NCI-H146 treated with DMSO at 0.1 percent for 48 hours (cell line): ENCODE data around the gene AFP.

Source experiments
- DNase-seq: peaks from one replicate; lab custom pipeline; 2025; ENCODE audit not compliant: unreplicated experiment; lab: John Stamatoyannopoulos, UW

AFP gene

DNA sequence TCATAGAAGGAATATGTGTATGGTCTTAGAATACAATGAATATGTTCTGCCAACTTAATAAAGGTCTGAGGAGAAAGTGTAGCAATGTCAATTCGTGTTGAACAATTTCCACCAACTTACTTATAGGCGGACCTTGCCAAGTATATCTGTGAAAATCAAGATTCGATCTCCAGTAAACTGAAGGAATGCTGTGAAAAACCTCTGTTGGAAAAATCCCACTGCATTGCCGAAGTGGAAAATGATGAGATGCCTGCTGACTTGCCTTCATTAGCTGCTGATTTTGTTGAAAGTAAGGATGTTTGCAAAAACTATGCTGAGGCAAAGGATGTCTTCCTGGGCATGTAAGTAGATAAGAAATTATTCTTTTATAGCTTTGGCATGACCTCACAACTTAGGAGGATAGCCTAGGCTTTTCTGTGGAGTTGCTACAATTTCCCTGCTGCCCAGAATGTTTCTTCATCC is 22.7 kb upstream of the AFP start:
- no peak for DNase-seq

DNA sequence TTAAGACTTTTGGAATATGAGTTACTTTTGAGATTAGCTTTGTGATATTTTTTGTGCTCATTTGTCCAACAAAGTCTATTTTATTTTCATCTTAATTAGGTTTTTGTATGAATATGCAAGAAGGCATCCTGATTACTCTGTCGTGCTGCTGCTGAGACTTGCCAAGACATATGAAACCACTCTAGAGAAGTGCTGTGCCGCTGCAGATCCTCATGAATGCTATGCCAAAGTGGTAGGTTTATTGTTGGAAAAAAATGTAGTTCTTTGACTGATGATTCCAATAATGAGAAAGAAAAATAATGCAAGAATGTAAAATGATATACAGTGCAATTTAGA is 21.1 kb upstream of the AFP start:
- DNase-seq, result no peak

DNA sequence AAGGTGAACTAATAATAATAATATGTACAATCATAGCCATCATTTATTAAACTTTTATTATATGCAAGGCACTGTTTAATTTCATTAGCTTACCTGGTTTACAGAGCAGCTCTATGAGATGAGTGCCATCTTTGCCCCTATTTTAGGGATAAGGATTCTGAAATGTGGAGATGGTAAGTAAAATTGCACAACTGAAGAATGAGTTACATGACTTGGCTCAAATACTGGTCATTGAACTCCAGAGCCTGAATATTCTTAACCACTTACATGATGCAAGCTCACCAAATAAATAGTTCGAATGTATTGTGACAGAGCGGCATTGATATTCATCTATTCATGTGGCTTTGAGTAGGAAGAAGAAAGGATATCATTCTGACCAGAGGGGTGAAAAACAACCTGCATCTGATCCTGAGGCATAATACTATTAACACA is 20.2 kb upstream of the AFP start:
- DNase-seq, result no peak

DNA sequence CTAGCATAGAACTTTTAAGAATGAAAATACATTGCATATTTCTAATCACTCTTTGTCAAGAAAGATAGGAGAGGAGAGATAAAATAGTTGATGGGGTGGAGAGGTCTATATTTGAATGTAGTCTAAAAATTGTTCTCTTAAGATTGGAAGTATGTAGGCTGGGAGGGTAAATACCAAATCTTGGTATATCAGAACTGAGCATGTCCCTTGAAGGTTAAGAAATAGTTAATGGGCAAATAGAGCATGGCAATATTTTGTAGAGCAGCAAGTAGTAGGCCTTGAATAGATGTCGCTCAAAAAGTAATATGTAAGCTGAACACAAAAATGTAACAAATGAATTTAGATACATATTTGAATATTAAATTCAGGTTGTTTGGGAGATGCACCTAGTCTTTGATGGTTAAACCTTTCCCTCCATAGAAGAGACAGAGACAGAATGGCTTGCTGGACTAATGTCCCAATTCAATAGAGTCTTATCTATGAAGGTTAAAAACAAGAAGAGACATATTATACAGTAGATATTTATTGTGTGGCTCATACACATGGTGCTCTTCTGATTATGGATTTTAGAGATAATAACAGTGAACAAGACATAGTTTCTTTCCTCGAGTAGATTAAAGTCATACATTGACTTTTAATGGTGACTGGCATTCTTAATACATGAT is 19.5 kb upstream of the AFP start:
- DNase-seq, result no peak

DNA sequence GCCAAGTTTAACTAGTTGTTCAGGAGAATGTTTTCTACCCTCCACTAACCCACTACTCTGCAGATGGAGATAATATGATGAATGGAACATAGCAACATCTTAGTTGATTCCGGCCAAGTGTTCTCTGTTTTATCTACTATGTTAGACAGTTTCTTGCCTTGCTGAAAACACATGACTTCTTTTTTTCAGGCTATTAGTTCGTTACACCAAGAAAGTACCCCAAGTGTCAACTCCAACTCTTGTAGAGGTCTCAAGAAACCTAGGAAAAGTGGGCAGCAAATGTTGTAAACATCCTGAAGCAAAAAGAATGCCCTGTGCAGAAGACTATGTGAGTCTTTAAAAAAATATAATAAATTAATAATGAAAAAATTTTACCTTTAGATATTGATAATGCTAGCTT is 18.7 kb upstream of the AFP start:
- DNase-seq, result no peak

DNA sequence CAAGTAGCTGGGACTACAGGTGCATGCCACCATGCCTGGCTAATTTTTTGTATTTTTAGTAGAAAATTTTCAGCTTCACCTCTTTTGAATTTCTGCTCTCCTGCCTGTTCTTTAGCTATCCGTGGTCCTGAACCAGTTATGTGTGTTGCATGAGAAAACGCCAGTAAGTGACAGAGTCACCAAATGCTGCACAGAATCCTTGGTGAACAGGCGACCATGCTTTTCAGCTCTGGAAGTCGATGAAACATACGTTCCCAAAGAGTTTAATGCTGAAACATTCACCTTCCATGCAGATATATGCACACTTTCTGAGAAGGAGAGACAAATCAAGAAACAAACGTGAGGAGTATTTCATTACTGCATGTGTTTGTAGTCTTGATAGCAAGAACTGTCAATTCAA is 18.0 kb upstream of the AFP start:
- no peak for DNase-seq

DNA sequence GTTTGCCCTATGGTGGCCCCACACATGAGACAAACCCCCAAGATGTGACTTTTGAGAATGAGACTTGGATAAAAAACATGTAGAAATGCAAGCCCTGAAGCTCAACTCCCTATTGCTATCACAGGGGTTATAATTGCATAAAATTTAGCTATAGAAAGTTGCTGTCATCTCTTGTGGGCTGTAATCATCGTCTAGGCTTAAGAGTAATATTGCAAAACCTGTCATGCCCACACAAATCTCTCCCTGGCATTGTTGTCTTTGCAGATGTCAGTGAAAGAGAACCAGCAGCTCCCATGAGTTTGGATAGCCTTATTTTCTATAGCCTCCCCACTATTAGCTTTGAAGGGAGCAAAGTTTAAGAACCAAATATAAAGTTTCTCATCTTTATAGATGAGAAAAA is 17.3 kb upstream of the AFP start:
- DNase-seq, result no peak

DNA sequence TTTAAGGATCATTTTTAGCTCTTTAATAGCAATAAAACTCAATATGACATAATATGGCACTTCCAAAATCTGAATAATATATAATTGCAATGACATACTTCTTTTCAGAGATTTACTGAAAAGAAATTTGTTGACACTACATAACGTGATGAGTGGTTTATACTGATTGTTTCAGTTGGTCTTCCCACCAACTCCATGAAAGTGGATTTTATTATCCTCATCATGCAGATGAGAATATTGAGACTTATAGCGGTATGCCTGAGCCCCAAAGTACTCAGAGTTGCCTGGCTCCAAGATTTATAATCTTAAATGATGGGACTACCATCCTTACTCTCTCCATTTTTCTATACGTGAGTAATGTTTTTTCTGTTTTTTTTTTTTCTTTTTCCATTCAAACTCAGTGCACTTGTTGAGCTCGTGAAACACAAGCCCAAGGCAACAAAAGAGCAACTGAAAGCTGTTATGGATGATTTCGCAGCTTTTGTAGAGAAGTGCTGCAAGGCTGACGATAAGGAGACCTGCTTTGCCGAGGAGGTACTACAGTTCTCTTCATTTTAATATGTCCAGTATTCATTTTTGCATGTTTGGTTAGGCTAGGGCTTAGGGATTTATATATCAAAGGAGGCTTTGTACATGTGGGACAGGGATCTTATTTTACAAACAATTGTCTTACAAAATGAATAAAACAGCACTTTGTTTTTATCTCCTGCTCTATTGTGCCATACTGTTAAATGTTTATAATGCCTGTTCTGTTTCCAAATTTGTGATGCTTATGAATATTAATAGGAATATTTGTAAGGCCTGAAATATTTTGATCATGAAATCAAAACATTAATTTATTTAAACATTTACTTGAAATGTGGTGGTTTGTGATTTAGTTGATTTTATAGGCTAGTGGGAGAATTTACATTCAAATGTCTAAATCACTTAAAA is 16.6 kb upstream of the AFP start:
- DNase-seq, result no peak

DNA sequence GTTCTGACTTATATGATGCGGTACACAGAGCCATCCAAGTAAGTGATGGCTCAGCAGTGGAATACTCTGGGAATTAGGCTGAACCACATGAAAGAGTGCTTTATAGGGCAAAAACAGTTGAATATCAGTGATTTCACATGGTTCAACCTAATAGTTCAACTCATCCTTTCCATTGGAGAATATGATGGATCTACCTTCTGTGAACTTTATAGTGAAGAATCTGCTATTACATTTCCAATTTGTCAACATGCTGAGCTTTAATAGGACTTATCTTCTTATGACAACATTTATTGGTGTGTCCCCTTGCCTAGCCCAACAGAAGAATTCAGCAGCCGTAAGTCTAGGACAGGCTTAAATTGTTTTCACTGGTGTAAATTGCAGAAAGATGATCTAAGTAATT is 15.4 kb upstream of the AFP start:
- DNase-seq, result no peak

DNA sequence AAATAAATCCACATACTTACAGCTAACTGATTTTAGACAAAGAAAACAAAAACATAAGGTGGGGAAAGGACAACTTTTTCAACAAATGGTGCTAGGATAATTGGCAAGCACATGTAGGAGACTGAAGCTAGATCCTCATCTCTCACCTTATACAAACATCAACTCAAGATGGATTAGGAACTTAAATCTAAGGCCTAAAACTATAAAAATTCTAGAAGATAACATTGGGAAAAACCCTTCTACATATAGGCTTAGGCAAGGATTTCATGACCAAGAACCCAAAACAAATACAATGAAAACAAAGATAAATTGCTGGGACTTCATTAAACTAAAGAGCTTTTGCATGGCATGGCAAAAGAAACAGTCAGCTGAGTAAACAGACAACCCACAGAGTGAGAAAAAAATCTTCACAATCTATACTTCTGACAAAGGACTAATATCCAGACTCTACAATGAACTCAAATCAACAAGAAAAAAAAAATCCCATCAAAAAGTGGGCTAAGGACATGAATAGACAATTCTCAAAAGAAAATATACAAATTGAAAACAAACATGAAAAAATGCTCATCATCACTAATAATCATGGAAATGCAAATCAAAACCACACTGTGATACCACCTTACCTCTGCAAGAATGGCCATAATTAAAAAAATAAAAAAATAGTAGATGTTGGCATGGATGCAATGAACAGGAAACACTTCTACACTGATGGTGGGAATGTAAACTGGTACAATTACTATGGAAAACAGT is 14.1 kb upstream of the AFP start:
- DNase-seq, result peak; percentile 55

DNA sequence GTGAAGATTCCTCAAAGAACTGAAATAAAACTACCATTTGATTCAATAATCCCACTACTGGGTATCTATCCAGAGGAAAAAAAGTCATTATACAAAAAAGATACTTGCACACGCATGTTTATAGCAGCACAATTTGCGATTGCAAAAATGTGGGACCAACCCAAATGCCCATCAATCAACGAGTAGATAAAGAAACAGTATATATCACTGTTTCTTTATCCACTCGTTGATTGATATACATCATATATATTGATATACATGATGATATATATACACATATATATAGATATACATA is 13.6 kb upstream of the AFP start:
- no peak for DNase-seq

DNA sequence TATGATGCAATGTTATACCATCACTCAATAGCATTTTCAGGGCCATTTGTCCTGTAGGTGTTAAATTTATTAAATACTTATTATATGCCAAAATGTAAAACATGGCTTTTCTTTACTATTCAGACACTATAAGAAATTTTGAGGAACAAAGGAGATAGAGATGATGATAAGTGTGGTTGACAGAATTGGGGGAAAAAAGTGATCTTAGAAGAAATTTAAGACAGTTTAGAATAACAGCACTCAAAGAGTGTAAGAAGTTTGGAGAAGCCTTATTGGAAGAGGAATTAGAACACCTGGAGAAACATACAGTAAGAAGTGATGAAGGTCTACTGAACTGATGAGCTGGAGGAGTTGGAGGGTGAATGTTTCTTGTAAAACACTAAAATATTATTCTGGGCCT is 12.8 kb upstream of the AFP start:
- no peak for DNase-seq

DNA sequence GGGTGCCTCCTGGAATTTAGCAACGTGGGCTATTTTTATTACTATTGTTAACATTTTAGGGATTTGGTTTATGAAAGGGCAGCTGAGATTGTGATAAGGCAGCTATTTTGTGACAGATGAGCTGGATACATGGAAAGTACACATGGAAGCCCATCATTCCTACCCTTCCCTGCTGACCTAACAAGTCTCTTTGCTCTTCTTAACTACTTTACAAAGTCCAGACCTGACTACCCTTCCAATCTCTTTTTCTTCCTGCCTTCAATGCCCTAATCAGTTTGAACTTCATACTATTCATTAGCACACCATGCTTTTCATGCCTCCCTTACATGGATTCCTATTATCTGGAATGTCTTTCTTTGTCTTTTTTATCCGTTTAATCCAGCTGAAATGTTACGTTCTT is 9.4 kb upstream of the AFP start:
- no peak for DNase-seq

DNA sequence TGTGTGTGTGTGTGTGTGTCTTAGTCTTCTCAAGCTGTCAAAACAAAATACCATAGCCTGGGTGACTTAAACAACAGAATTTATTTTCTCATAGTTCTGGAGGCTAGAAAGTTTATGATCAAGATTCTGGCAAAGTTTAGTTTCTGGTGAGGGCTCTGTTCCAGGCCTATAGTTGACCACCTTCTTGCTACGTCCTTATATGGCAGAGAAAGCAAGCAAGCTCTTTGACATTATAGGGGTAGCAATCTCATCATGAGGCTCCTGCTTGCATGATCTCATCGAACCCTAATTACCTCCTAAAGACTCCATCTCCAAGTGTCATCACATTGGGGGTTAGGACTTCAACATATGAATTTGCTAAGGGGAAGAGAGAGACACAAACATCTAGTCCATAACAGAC is 6.9 kb upstream of the AFP start:
- DNase-seq, result no peak

DNA sequence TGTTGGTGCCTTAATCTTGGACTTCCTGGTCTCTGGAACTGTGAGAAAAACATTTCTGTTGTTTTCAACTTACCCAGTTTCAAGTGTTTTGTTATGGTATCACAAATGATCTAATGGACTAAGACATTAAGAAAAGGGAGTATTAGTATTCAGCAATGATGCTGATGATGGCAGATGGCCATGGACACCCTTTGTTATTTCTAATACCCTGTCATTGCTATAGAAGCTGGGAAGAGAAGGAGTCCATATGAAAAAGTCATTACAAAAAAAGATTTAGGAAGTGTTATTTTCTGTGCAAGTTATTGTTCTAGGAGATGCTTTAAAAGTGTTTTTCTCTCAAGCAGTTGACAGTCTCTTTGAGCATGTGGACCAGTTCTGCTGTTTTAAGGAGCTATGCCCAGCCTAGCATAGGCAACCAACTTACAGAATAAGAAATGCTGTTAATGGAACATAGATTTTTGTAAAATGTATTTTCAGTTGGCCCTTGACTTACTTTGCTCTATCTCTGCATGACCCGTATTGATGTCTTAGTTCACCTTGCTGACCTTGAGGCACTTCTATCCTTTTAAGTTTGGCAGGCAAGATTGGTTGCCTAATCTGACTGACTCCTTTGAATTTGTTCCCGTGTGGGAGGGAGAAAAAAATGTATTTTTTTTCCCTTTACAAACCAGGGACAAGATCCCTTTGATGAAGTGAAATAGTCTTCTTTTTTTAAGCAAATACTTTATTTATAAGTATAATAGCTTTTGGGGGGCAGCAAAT is 6.0 kb upstream of the AFP start:
- DNase-seq, result no peak

DNA sequence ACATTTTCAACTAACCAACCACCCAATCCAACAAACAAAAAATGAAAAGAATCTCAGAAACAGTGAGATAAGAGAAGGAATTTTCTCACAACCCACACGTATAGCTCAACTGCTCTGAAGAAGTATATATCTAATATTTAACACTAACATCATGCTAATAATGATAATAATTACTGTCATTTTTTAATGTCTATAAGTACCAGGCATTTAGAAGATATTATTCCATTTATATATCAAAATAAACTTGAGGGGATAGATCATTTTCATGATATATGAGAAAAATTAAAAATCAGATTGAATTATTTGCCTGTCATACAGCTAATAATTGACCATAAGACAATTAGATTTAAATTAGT is 4.2 kb upstream of the AFP start:
- DNase-seq, result no peak

DNA sequence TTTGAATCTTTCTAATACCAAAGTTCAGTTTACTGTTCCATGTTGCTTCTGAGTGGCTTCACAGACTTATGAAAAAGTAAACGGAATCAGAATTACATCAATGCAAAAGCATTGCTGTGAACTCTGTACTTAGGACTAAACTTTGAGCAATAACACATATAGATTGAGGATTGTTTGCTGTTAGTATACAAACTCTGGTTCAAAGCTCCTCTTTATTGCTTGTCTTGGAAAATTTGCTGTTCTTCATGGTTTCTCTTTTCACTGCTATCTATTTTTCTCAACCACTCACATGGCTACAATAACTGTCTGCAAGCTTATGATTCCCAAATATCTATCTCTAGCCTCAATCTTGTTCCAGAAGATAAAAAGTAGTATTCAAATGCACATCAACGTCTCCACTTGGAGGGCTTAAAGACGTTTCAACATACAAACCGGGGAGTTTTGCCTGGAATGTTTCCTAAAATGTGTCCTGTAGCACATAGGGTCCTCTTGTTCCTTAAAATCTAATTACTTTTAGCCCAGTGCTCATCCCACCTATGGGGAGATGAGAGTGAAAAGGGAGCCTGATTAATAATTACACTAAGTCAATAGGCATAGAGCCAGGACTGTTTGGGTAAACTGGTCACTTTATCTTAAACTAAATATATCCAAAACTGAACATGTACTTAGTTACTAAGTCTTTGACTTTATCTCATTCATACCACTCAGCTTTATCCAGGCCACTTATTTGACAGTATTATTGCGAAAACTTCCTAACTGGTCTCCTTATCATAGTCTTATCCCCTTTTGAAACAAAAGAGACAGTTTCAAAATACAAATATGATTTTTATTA is 3.6 kb upstream of the AFP start:
- DNase-seq, result no peak

DNA sequence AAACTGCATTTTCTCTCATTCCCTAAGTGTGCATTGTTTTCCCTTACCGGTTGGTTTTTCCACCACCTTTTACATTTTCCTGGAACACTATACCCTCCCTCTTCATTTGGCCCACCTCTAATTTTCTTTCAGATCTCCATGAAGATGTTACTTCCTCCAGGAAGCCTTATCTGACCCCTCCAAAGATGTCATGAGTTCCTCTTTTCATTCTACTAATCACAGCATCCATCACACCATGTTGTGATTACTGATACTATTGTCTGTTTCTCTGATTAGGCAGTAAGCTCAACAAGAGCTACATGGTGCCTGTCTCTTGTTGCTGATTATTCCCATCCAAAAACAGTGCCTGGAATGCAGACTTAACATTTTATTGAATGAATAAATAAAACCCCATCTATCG is 2.9 kb upstream of the AFP start:
- DNase-seq, result no peak

DNA sequence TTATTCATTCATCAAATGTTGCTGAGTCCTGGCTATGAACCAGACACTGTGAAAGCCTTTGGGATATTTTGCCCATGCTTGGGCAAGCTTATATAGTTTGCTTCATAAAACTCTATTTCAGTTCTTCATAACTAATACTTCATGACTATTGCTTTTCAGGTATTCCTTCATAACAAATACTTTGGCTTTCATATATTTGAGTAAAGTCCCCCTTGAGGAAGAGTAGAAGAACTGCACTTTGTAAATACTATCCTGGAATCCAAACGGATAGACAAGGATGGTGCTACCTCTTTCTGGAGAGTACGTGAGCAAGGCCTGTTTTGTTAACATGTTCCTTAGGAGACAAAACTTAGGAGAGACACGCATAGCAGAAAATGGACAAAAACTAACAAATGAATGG is 1.7 kb upstream of the AFP start:
- DNase-seq, result no peak

DNA sequence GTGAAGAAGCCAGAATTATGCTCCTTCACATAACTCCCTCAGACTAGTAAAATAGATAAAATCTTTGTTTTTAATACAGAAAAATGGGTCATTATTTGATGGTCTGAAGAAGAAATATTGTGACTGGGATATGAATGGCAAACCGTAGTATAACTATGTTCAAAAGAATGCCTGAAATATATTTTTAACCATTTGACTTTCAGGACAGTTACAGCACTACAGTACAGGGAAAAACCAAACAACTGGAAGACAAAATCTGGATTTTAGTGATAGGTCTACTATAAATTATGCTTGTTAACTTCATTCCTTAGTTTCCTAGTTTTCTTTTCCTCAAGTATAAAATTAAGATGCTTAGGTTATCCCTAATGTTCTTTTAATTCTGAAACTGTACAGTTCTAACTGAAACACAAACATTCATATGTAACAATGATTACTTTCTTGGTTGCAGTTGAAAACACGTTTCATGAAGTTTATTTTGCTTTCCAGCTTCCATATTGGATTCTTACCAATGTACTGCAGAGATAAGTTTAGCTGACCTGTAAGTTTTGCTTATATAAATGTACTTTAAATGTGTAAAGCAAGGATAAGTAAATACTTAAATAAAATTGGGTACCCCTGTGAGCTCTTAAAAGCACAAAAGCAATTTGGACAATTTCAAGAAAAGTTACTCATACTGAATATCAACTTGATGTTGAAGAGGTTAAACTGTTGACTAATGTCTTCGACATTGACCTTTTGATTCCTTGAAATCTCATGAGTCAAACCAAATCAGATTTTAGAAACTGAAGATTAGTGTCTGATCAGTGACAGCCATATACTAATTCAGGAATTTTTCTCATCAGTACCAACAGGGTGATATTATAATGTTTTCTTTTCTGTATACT is 895 bp downstream of the AFP start:
- DNase-seq, result no peak
